PC-9 (cell line): ENCODE measurements around the gene SEPTIN6. TPM values are rescaled to one million over a fixed set of nuclear protein-coding genes. Genes with fewer than 3 reads are reported as not detected.

Experiments
- BruUV-seq: library from RNA; stranded (reverse); fragments of 400-500 nt; replicated peaks from 2 replicates; lab custom pipeline; 2021; lab: Mats Ljungman, UMichigan
- CTCF ChIA-PET: fragments of 300-600 bp; sonication (Branson Sonifier 250); formaldehyde crosslinking; loops from one replicate; lab custom pipeline; 2022; ENCODE audit warnings: antibody characterized with exemption; lab: Charles Lee
- POLR2A ChIA-PET: fragments of 300-600 bp; sonication (Branson Sonifier 250); formaldehyde crosslinking; loops from one replicate; lab custom pipeline; 2022; ENCODE audit warnings: antibody characterized with exemption; ENCODE audit not compliant: unreplicated experiment; lab: Charles Lee
- DNase-seq, 2 experiments: peaks; one replicate each; pipeline versions ENCODE4 v3.0.0 to v3.0.0-alpha.2; 2015 to 2022; ENCODE audit warnings: mixed read lengths in 1 of 2
- H2AFZ ChIP-seq: fragments of 200-600 bp; sonication (generic); 2 replicates; pipeline ENCODE4 v1.8.1; 2017; ENCODE audit warnings: antibody characterized with exemption
- H3F3A ChIP-seq: fragments of 200-600 bp; sonication (generic); 2 replicates; pipeline ENCODE4 v1.8.1; 2017; ENCODE audit warnings: antibody characterized with exemption, mild to moderate bottlenecking, low read depth; ENCODE audit not compliant: insufficient read depth
- H3K27ac ChIP-seq: fragments of 200-600 bp; sonication (generic); 2 replicates; pipeline ENCODE4 v1.6.1; 2016; ENCODE audit warnings: mixed run types
- H3K27me3 ChIP-seq: fragments of 200-600 bp; sonication (generic); 2 replicates; pipeline ENCODE4 v1.6.1; 2016; ENCODE audit warnings: low read depth, mixed run types; ENCODE audit not compliant: insufficient read depth
- H3K36me3 ChIP-seq: fragments of 200-600 bp; sonication (generic); 2 replicates; pipeline ENCODE4 v1.6.1; 2016; ENCODE audit warnings: low read depth, mixed run types
- H3K4me1 ChIP-seq: fragments of 200-600 bp; sonication (generic); replicated peaks from 2 replicates; pipeline ENCODE4 v1.6.1; 2016; ENCODE audit warnings: mixed run types; ENCODE audit not compliant: insufficient read depth
- H3K4me2 ChIP-seq: fragments of 200-600 bp; sonication (generic); 2 replicates; pipeline ENCODE4 v1.6.1; 2017; ENCODE audit warnings: mixed run types
- H3K4me3 ChIP-seq: fragments of 200-600 bp; sonication (generic); 2 replicates; pipeline ENCODE4 v1.6.1; 2016; ENCODE audit warnings: mixed run types
- H3K79me2 ChIP-seq: fragments of 200-600 bp; sonication (generic); 2 replicates; pipeline ENCODE4 v1.6.1; 2017; ENCODE audit warnings: low read depth, mixed run types
- H3K9me2 ChIP-seq: fragments of 200-600 bp; sonication (generic); 2 replicates; pipeline ENCODE4 v1.8.1; 2017; ENCODE audit warnings: mild to moderate bottlenecking; ENCODE audit not compliant: insufficient read depth
- H3K9me3 ChIP-seq: fragments of 200-600 bp; sonication (generic); 2 replicates; pipeline ENCODE4 v1.8.1; 2016; ENCODE audit warnings: low read depth; ENCODE audit not compliant: insufficient read depth
- H4K20me1 ChIP-seq: fragments of 200-600 bp; sonication (generic); 2 replicates; pipeline ENCODE4 v1.8.1; 2017; ENCODE audit not compliant: insufficient read depth
- CTCF ChIP-seq: fragments of 200-600 bp; sonication (generic); conservative IDR thresholded peaks from 2 replicates; pipeline ENCODE4 v1.6.1; 2017; ENCODE audit warnings: mixed run types, antibody characterized with exemption, mild to moderate bottlenecking, moderate library complexity
- EZH2 ChIP-seq: fragments of 200-600 bp; sonication (generic); IDR thresholded peaks from 2 replicates; pipeline ENCODE4 v1.8.0; 2017; ENCODE audit warnings: antibody characterized with exemption, low read depth
- intact Hi-C: fragments of 100-400 bp; cut with micrococcal nuclease; formaldehyde crosslinking; loops from one replicate; pipeline ENCODE4 v1.10.0; 2022; ENCODE audit not compliant: unreplicated experiment
- total RNA-seq: library from RNA; stranded (reverse); gene quantifications from 2 replicates; pipeline ENCODE4 v1.2.3, GENCODE V29; 2021

The SEPTIN6 gene
- total RNA-seq, 1 experiment from 2014 or later: 43.7 TPM

GRCh38 chrX:119721487-119721886 is 28.5 kb upstream of the SEPTIN6 start:
- Histone ChIP-seq H4K20me1 (no peaks in the 10 kb centered on the region), H3K27me3 (no peaks in the 10 kb centered on the region), H3K79me2 (no peaks in the 10 kb centered on the region), H3K9me2 (no peaks in the 10 kb centered on the region), H3F3A (no peaks in the 10 kb centered on the region), H3K36me3 (no peaks in the 10 kb centered on the region), H3K4me2 (no peak overlapping the region), H3K4me1 (no peaks in the 10 kb centered on the region), H3K4me3 (no peak overlapping the region), H3K9me3 (no peaks in the 10 kb centered on the region), H3K27ac (no peak overlapping the region), H2AFZ (no peak overlapping the region)
- no TSS peak for BruUV-seq
- DNase-seq: no peak
- intact Hi-C loops: loop anchor here (1.0 kb wide), 1 partner anchor 17 kb away; no protein-coding TSS in a partner anchor
- POLR2A ChIA-PET: no interaction called here
- no peak for TF ChIP-seq CTCF
- no peak for TF ChIP-seq EZH2
- CTCF ChIA-PET: interaction anchor here (0.5 kb wide), 1 partner anchor 19 kb away, joined by 3 read pairs; no protein-coding TSS in a partner anchor

GRCh38 chrX:119709630-119710029 is 16.7 kb upstream of the SEPTIN6 start:
- ChIA-PET POLR2A (no interaction called here), CTCF (no interaction called here)
- H3K4me2 ChIP-seq: no peak overlapping the region
- no peaks in the 10 kb centered on the region for H3K27me3 ChIP-seq
- H4K20me1 ChIP-seq: no peaks in the 10 kb centered on the region
- no peak for DNase-seq
- H3K4me1 ChIP-seq: no peaks in the 10 kb centered on the region
- no peaks in the 10 kb centered on the region for H3K9me3 ChIP-seq
- no peaks in the 10 kb centered on the region for H3K79me2 ChIP-seq
- H3K9me2 ChIP-seq: no peaks in the 10 kb centered on the region
- H2AFZ ChIP-seq: no peak overlapping the region
- TF ChIP-seq CTCF (no peak), EZH2 (no peak)
- no peak overlapping the region for H3K27ac ChIP-seq
- H3F3A ChIP-seq: no peaks in the 10 kb centered on the region
- intact Hi-C loops: no loop called here
- H3K4me3 ChIP-seq: no peak overlapping the region
- no peaks in the 10 kb centered on the region for H3K36me3 ChIP-seq
- no TSS peak for BruUV-seq

GRCh38 chrX:119708936-119709335 is 16.0 kb upstream of the SEPTIN6 start:
- Histone ChIP-seq H3K9me2 (no peaks in the 10 kb centered on the region), H3K79me2 (no peaks in the 10 kb centered on the region), H3K4me1 (no peaks in the 10 kb centered on the region), H2AFZ (no peak overlapping the region), H3K27ac (no peak overlapping the region), H3K36me3 (no peaks in the 10 kb centered on the region), H4K20me1 (no peaks in the 10 kb centered on the region), H3K27me3 (no peaks in the 10 kb centered on the region), H3F3A (no peaks in the 10 kb centered on the region), H3K4me3 (no peak overlapping the region), H3K9me3 (no peaks in the 10 kb centered on the region), H3K4me2 (no peak overlapping the region)
- ChIA-PET POLR2A (no interaction called here), CTCF (interaction anchor here (0.6 kb wide), 2 partner anchors 27 to 544 kb away, joined by 4 to 6 read pairs; no protein-coding TSS in a partner anchor)
- TF ChIP-seq CTCF: no peak
- no peak for TF ChIP-seq EZH2
- BruUV-seq: no TSS peak
- intact Hi-C loops: no loop called here
- no peak for DNase-seq
